Medulla oblongata (tissue), 1 donor: ENCODE measurements around the gene MYH15.
A peak's percentile ranks its signal among the peaks of the same experiment; 100 is the strongest.

Experiments
- DNase-seq: peaks from one replicate; pipeline ENCODE4 v3.0.0-alpha.2; 2015; ENCODE audit errors: extremely low spot score

MYH15 gene

DNA sequence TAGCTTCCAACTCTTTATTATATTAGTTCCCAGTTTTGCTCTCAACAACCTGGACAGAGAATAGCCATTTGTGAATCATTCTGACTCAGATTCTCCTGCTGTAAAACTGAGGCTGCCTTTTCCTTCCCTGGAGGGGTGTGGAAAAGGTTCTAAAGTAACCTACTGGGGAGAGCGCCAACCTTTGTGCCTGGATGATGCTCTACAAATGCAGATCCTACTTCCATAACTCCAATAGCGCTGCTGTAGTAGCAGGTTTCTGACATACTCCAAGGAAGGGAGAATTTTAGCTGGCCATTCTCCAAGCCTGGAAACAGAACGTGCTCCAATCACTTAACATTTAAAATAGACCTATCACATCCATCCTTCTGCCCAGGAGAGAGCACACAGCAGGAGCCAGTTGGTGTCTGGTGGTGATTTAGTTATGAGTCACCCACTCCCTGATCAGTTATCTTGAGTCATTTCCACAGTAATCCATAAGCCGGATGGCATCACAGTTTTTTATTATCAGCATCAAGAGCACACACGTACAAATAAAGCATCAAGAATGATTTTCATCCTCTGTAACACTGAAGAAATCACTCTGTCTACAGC is 38.3 kb downstream of the MYH15 start:
- no peak for DNase-seq

DNA sequence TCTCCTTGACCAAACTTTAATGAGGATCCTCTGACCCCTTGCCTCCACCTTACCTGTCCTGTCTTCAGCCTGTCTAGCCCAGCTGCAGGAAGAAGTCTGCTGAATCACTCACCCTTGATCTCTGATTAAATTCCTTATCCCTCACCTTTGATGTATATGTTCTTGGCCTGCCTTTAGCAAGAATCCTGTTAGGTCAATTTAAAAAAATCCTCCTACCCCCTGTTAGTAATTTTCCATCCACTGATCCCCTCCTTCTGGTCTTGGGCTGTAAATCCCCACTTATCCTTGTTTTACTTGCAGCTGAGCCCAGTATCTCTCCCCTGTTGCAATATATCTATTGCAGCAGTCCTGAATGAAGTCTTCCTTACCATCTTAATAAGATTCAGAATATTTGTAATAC is 39.0 kb downstream of the MYH15 start:
- no peak for DNase-seq

DNA sequence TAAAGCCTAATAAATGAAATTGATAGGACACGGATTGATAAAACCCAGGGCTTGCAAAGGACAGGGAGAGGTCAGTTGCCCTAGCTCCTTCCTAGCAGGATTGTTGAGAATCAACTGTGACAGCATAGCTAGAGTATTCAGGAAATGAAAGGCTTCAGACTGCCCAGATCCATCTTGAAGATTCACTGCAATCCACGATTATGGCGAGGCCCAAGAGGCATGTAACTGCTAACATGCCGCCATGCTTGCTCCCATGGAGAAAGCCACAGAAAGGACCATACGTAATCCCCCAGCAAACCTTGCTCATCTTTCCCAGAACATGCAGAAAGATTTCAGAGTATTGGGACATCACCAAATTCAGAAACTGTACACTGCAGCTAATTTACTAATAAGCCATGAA is 41.3 kb downstream of the MYH15 start:
- DNase-seq: no peak

DNA sequence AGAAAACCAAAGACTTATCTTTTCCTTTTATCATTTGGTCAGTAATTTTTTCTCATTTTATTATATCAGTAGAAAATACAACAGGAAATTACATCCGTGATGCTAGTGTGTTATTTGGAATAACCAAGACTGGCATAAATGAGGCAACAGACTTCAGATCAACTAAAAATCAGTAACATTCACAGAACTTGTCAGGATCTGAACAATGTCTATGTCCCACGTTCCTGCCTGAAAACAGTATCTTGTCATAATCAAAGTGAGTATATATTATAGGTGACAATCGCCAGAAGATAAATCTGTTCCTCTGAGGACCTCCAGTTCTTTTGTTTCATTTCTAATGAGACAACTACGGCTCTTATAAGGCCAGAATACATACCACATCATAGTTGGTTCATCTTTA is 41.8 kb downstream of the MYH15 start:
- DNase-seq: no peak

DNA sequence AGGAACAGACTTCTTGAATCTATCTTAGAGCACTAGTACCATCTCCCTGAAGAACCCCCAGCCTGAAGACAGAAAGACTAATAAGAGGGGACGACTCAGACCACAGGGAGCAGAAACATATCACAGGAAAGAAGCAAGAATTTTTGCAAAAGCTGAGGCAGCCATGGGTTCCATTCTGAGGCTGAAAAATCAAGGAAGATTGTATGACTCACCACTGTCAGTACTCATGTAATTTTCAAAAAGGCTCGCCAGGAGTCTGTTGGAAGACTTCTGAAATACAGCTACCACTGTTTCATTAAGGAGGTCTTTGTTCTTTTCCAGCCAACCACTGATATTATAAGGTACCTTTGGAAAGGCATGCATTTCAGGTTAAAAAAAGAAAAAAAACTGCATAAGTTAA is 47.5 kb downstream of the MYH15 start:
- no peak for DNase-seq

DNA sequence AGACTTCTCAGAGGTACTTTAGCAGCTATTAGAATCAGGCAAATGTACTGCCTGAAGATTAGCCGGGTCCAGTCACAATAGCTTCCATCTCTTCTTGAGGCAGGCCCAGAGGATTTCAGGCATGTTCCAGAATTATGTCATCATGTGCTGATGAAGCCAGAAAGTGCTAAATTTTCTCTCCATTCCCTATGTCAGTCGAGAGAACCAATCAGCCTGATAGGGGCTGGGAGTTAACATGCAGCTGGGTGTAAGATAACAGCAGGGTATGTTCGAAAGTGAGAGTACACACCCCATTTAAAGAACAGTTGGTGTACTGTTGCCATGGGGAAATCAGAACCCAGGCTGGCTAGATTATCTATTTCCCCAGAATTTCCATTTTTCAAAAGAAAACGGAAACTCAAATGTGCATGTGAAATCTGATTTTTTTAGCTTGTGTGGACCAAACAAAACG is 48.7 kb downstream of the MYH15 start:
- DNase-seq: peak; percentile 12

DNA sequence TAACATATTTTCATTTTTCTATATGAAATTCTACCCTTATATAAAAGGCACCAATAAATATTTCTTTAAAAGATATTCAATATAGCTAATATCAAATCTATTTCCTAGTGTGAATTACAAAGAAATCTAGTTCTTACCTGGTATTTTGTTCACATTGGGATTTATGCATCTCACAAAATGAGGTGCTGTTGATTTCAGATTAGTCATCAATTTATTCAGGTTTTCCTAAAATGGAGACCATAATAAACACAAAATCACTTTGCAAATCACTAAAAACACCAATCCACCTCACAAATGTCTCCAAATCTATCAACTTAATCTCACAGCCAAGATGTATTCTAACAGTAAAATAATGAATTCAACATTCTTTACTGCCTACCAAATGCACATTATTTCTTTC is 51.2 kb downstream of the MYH15 start:
- DNase-seq: no peak

DNA sequence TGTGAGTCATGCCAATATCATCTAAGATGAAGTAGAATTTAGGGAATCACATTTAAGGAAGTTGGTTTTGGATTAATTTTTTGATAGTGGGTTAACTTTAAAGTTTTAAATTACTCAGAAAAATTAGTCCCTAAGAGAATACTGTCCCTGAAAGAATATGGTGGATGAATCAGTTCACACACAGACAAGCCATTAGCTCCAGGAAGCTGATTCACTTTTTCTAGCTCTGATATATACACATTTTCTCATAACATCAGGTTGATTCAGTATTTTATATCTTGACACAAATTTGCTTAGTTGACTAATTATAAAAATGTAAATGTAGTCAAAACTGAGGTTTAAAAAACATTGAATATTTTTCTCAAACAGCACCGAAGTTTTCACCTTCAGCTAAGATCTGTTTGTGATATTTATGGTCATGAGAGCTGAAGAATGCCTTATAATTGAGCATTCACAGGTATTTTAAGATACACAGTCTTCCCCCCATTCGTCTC is 55.1 kb downstream of the MYH15 start:
- DNase-seq: no peak

DNA sequence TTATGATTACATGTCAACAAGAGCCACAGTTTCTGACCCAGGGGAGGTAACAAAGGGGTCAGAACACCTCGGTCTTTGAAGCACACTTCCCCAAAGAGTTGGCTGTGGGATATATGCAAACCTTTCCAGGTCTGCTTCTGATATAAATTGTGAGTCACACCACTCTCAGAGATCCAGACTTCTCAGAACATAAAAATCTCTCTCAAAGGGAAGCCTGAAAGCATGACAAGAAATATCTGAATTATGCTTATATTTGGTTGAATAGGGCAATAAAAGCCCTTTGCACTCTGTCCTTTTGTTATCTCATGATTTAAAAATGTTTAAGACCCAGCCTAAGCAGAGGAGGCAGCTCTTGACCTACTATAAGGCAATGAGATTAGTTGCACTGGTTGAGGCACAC is 56.8 kb downstream of the MYH15 start:
- DNase-seq: no peak

DNA sequence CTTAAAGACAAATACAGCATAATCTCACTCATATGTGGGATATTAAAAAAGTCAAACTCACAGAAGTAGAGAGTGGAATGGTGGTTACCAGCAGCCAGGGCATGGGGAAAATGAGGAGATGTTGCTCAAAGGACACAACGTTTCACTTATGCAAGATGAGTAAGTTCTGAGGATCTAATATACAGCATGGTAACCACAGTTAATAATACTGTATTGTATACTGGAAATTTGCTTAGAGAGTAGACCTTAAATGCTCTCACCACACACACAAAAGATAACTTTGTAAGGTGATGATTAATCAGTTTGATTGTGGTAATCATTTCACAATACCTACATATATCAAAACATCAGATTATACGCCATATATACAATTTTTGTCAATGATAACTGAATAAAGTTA is 60.0 kb downstream of the MYH15 start:
- DNase-seq: no peak

DNA sequence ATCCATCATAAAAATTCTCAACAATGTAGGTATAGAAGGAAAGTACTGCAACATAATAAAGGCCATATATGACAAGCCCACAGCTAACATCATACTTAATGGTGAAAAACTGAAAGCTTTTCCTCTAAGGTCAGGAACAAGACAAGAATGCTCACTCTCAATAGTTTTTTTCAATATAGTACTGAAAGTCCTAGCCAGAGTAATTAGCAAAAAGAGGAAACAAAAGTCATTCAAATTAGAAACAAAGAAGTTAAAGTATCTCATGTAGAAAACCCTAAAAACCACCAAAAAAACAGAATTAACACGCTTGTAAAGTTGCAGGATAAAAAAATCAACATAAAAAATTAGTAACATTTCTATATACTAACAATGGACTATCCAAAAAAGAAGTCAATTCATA is 61.8 kb downstream of the MYH15 start:
- DNase-seq: no peak

DNA sequence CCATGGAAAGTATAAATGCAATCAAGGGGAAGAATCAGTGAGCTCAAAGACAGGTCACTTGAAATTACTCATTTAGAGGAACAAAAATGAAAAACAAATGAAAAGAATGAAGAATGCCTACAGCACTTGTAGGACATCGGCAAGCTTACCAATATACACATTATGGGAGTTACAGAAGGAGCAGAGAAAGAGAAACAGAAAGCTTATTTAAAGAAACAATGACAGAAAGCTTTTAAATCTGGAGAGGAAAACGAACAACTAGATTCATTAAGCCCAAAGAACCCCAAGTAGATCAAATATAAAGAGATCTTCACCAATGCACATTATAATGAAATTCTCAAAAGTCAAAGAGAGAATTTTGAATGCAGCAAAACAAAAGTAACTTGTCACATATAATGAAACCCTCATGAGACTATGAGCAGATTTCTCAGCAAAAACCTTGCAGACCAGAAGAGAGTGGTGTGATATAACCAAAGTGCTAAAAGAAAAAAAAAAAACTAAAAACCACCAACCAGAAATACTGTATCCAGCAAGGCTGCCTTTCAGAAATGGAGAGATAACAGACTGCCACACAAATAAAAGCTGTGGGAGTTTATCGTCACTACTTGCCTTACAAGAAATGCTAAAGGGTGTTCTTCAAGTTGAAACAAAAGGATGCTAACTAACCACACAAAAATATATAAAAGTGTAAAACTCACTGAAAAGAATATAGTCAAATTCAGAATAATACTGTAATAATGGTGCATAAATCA is 63.1 kb downstream of the MYH15 start:
- no peak for DNase-seq

DNA sequence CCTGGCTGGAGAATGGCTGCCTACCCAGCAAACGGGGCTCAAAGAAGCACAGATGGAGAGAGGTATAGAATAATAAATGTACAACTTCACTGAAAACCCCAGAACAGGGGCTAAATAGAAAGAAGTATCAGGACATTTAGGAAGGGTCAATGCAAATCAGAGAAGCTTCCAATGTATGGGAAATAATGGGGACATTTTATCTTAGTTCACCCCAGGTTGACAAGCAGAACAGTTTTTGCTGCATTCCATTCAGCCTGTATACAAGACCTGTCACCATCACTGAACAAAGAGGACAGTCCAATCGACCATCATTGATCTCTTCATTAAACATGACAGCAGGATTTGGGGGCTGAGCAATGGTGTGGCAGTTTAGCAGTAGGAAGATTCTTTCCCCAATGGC is 68.1 kb downstream of the MYH15 start:
- no peak for DNase-seq

DNA sequence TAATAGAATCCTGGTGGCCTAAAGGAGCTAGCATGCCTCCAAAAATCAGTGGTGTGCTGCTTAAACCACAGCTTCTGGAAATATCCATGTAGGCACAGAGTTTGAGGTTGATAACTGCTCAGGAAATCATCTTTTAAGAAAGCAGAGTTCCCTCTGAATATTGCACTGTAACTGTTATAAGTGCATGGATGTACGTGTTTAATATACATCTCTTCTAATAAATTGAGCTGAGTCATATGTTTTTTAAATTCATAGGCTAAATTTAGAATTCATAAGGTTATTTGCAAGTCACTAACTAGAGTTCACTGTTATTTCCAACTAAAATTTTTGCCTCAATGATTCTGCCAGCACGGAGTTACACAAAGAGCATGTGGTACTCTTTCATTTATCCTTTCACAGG is 68.9 kb downstream of the MYH15 start:
- DNase-seq: no peak

DNA sequence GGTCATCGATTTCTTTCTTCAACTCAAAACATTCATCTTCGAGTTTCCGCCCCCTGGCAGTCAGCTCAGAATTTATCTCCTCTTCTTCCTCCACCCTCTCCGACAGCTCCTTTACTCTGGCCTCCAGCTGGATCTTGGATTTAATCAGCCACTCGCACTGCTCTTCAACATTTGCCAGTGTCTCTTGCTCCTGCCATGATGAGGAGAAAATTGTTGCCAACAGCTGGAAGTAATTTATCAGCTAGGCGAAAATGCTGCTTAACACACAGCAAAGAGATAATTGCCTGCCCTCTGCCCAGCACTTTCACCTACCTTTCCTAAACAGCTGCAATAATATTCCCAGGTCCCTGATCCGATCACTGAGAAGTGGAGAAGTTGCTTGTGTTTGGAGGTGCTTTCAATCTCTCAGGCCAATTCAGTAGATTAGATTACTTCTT is 69.3 kb downstream of the MYH15 start:
- DNase-seq: no peak

DNA sequence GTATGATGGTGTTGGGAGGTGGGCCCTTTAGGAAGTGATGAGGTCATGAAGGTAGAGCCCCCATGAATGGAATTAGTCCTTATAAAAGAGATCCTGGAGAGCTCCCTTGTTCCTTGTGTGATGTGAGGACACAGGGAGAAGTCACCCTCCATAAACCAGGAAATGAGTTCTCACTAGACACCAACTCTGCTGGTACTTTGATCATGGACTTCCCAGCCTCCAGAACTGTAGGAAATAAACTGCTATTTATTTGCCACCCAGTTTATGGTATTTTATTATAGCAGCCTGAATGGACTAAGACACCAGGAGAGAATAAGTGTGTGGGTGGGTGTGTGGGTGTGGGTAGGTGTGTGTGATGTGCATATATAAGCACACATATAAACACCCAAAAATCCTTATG is 71.9 kb downstream of the MYH15 start:
- DNase-seq: no peak

DNA sequence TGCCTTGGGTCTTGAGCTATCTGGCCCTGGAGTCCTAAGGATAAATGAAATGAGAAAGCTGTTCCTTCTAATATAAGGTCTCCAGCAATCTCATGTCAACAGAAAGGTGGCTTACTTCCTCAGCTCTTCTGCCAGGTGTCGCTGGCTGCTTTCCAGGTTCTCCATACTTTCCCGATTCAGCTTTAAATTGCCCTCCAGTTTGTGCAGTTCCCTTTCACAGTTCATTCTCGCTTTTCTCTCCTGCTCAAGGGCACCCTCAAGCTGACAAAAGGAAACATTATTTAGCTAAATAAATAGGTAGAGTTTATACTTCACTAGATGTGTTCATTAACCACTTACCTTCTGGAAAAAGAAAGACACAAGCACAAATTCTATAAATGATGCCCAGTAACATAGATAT is 73.0 kb downstream of the MYH15 start:
- DNase-seq: no peak

DNA sequence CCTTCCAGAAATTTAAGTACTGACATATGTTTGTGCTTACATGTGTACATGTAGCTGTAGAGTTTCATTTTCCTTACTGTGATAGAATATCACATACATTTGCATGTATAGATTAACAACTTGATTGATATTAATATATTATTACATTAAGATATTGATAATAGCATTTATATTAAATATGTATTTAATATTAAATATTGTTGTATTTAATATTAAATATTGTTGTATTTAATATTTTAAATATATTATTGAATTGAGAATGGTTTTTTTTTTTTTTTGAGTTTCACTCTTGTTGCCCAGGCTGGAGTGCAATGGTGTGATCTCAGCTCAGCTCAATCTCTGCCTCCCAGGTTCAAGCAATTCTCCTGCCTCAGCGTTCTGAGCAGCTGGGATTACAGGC is 76.5 kb downstream of the MYH15 start:
- DNase-seq: no peak

DNA sequence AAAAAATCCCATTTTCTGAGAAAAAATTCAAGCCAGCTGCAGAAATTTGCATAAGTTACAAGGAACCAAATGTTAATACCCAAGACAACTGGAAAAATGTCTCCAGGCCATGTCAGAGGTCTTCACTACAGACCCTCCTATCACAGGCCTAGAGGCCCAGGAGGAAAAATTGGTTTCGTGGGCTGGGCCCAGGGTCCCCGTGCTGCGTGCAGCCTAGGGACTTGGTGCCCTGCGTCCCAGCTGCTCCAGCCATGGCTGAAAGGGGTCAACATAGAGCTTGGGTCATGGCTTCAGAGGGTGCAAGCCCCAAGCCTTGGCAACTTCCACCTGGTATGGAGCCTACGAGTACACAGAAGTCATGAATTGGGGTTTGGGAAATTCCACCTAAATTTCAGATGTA is 78.0 kb downstream of the MYH15 start:
- DNase-seq: no peak

DNA sequence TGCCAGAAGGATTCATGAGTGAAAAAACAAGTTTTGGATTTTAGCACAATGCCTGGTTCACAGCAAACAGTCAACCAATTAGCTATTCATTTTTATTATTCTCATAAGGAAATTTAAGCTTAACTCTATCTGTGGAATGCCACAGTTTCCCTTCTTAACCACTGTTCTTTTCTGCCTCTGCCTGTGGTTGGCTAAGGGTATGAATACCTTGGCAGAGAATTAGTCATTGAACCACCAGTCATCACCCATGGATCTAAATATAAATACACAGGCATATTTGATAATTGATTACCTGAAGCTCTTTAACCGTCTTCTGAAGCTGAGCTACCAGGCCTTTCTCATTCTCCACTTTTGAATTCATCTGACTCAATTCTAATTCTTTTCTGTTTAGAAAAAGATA is 79.9 kb downstream of the MYH15 start:
- no peak for DNase-seq

DNA sequence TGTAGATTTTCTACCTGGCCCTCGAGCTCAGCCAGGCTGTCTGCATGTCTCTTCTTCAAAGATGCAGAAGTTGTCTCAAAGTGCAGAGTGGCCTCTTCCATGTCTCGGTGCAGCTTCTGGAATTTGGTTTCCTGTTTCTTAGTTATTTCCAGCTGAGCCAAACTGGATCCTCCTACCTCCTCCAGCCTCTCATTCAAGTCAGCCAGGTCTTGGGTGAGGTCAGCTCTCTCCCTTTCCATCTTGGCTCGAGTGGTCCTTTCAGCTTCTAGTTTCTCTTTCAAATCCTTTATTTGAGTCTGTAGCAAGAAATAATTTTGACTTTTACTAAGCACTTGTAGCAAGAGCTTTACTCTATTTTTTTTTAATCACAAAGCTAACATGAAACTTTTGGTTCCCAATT is 81.8 kb downstream of the MYH15 start:
- DNase-seq: peak; percentile 23

DNA sequence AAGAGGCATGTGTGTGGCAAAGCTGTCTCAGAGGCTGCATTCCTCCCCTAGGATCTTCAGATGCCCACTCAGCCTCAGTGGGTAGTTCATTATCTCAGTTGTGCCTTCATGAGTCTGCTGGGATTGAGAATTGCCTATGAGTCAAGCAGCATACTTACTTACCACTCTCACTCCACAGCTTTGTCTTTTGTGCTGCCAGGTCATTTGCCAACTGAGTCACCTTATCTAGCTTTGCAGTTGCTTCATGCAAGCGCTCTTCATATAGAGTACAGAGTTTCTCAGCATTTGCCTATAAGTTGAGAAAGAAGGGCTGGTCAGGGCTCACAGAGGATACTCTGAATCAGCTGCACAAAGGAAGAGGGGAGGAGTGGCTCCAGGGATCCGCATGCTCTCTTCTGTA is 89.5 kb downstream of the MYH15 start:
- no peak for DNase-seq

DNA sequence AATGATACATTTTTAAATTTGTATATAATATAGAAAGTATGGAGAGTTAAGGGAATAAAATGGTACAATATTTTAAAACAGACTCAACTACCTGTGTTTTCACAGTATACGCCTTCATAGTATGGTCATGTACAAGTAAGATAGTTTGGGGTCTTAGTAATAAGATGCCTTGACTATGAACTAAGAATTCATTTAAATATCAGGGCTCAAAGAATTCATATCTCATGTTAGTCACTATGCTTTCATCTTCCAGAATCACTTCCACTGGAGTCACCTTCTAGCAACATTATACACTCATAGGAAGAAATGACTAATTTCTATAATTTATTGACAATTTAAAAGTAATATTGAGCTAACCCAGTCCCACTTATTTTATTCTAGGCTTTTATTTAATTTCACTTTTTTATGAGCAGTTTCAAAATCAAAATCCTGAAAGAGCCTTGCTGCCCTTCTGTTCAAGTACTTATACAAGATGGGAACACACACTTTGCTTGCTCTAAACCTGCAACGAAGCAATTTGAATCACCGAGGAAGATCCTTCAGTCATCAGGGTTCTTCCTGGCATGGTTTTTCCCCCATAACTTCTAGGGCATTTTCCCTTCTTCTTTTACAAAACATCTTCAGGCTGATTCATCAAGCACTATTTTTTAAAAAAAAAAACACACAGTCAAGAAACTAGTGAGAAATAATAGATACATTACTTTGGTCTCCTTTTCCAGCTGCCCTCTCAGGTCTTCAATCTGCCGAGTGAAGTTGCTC is 94.1 kb downstream of the MYH15 start:
- DNase-seq: no peak
